CD4-positive, alpha-beta T cell treated with Interleukin-4 for 1 hour (primary cell): ENCODE data around the gene B3GLCT.
"Not testable (repeated sequence)": the region's sequence is repeated elsewhere in the genome, so short reads cannot be mapped to it uniquely, and the experiment has no call there.

Experiments used
- DNase-seq, 2 donors: peaks; one replicate each; pipeline ENCODE4 v3.0.0-alpha.2; 2020 to 2022

Gene B3GLCT

GRCh38 chr13:31184981-31185645 is 14.7 kb upstream of the B3GLCT start:
- DNase-seq, result no peak

- DNase-seq, result no peak
These were observed 8.0 kb upstream of the B3GLCT start for GRCh38 chr13:31191748-31192147.

GRCh38 chr13:31192306-31192705 is 7.5 kb upstream of the B3GLCT start:
- no peak for DNase-seq

GRCh38 chr13:31195616-31196015 is 4.2 kb upstream of the B3GLCT start:
- DNase-seq, result no peak

GRCh38 chr13:31196992-31197391 is 2.8 kb upstream of the B3GLCT start:
- no peak for DNase-seq

- DNase-seq, result no peak
These were observed 1.3 kb upstream of the B3GLCT start for GRCh38 chr13:31198519-31198918.

- no peak for DNase-seq
These were observed 287 bp upstream of the B3GLCT start for GRCh38 chr13:31199527-31199848.

GRCh38 chr13:31200637-31200971 is 829 bp downstream of the B3GLCT start:
- DNase-seq, result peak; percentile 40 to 58

GRCh38 chr13:31201341-31202031 is 1.7 kb downstream of the B3GLCT start:
- DNase-seq, result no peak

- DNase-seq, result no peak
These were observed 4.8 kb downstream of the B3GLCT start for GRCh38 chr13:31204592-31204991.

- DNase-seq, result no peak
These were observed 8.1 kb downstream of the B3GLCT start for GRCh38 chr13:31207661-31208552.

- no peak for DNase-seq
These were observed 8.9 kb downstream of the B3GLCT start for GRCh38 chr13:31208559-31209122.

- DNase-seq, result peak in 1 of 2 donors; percentile 21
These were observed 9.5 kb downstream of the B3GLCT start for GRCh38 chr13:31209172-31209840.

GRCh38 chr13:31209841-31210210 is 10.1 kb downstream of the B3GLCT start:
- no peak for DNase-seq

- DNase-seq, result no peak
These were observed 14.0 kb downstream of the B3GLCT start for GRCh38 chr13:31213651-31214289.

GRCh38 chr13:31214435-31214834 is 14.7 kb downstream of the B3GLCT start:
- DNase-seq, result no peak

- DNase-seq, result not testable (repeated sequence)
These were observed 17.1 kb downstream of the B3GLCT start for GRCh38 chr13:31216916-31217315.

GRCh38 chr13:31219909-31220598 is 20.3 kb downstream of the B3GLCT start:
- DNase-seq, result no peak

GRCh38 chr13:31221057-31221456 is 21.3 kb downstream of the B3GLCT start:
- no peak for DNase-seq

GRCh38 chr13:31223215-31223614 is 23.4 kb downstream of the B3GLCT start:
- no peak for DNase-seq

GRCh38 chr13:31223640-31224039 is 23.9 kb downstream of the B3GLCT start:
- no peak for DNase-seq

GRCh38 chr13:31224174-31224669 is 24.4 kb downstream of the B3GLCT start:
- no peak for DNase-seq
